GM20431 (cell line): Measurements from ENCODE around the gene KCNK18.
"Not testable (repeated sequence)": the region's sequence is repeated elsewhere in the genome, so short reads cannot be mapped to it uniquely, and the experiment has no call there.

Source experiments
- in situ Hi-C: fragments of 300-500 bp; cut with MseI, MboI; formaldehyde crosslinking; loops from one replicate; pipeline ENCODE4 v1.15.0; 2020; ENCODE audit warnings: low sequenced_read_pairs; ENCODE audit not compliant: unreplicated experiment

KCNK18 gene

DNA sequence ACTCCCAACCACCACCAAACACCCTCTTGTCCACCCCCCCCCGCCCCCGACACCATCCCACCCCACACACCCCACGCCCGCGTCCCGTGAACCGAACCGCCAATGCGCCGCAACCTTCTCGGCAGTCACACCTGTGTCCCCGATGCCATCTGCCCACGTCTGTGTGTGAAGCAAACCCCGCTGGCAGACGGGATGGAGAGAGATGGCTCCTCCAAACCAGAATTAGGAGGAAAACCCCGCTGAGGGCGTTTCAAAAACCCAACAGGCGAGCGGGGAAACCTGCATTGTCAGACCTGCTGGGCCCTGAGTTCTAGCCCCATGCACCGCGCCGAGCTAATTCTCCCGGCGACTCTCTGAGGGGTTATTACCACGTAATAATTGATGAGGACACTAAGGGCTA, 28.6 kb upstream of the KCNK18 start:
- in situ Hi-C loops, result loop anchor here (25.0 kb wide), 1 partner anchor 481 kb away; no protein-coding TSS in a partner anchor

DNA sequence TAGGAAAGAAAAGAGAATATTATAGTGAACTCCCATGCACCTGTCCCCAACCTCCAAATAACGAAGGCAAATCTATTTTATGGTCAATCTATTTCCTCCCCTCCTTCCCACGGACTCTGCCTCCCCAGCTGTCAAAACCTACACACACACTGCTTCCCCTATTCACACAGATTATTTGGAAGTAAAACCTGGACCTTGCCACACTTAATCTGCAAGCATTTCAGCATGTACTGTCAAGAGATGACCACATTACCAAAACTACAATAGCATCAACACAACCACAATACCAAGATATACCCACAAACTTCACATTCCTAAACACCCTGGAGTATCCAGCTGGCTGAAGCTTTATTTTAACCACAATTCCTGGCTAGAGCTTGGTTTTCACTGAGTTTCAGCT, 27.8 kb upstream of the KCNK18 start:
- in situ Hi-C loops, result loop anchor here (25.0 kb wide), 1 partner anchor 482 kb away; no protein-coding TSS in a partner anchor

DNA sequence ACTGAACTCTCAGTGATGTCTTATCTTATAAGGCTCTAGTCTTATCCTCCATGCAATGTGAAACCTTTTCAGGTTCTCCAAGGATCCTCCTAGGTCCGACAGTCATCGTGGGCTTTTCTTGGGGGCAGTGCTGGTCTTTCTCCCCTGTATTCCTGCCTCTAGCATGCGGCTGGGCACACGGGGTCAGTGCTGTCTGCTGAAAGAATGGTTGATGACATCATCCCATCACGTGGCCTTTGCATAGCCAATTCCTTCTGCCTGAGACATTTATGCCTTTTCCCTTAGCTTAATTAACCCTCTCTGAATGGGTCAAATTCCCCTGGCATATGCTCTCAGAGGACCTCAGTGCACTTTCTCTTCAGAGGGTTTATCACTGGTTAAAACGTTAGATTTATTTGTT, 27.0 kb upstream of the KCNK18 start:
- in situ Hi-C loops, result loop anchor here (5.0 to 25.0 kb wide), 2 partner anchors 368 to 483 kb away; no protein-coding TSS in a partner anchor

DNA sequence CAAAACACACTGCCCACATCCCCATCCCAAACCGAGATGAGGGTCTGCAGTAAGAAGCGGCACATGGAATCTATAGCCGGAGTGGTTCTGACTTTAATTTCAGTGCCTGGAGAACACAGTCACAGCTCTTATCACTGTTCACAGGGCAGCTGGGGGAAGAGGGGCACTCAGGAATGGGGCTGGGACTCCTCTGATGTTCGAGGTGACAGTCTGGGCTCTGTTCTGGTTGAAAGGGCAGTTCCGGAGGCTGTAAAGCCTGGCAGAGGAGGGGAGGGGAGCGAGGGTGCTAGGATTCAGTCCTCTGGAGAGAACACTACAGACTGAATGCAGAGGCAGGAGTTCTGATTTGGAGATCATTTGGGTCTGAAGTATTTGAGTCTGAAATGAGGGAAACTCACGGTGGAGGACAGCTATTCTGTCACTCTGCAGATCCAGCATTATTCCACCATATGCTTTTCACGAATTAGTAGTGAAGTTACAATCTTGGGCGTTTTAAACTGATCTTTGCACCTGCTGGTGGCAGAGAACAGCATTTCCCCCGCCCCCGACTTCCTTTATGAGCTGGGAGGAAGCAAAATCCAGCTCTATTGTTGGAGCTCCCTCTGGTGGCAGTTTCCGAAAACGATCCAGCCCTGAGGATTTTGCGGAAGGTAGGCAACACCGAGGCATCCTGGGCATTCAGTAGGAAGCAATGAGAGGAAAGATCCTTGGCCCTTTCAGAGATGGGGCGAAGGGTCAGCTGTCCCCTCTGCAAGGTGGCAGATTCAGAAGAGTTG, 22.7 kb upstream of the KCNK18 start:
- in situ Hi-C loops, result loop anchor here (5.0 to 25.0 kb wide), 2 partner anchors 372 to 487 kb away; no protein-coding TSS in a partner anchor

DNA sequence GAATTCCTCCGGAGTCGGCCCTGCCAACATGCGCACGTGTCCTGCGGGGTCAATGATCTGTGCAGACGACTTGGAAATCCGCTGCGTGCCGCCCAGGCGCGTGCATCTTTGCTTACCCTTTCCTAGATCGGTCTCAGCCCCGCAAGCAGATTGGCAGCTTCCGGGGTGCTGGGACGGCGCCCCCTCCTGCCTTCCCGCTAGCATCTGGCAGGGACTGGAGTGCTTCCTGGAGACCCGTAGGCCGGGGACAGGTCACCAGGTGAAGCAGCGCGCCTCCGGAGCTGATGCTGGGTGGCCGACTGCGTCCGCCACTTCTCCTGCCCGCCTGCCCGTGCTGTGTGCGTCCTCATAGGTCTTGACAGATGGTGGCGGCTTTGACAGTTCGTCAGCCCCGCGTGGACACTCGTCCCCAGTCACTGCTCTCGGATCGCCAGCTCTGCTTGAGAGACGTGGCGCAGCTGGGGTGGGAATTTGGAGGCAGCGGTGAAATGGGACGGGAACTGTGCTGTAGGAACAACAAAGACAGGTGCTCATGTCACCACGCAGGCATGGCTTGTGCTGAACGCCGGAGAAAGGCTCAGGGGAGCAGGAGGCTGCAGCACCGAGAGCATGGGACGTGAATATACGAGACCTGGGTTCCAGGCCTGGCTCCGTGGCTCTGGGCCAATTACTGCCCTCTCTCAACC, 21.9 kb upstream of the KCNK18 start:
- in situ Hi-C loops, result no loop called here

DNA sequence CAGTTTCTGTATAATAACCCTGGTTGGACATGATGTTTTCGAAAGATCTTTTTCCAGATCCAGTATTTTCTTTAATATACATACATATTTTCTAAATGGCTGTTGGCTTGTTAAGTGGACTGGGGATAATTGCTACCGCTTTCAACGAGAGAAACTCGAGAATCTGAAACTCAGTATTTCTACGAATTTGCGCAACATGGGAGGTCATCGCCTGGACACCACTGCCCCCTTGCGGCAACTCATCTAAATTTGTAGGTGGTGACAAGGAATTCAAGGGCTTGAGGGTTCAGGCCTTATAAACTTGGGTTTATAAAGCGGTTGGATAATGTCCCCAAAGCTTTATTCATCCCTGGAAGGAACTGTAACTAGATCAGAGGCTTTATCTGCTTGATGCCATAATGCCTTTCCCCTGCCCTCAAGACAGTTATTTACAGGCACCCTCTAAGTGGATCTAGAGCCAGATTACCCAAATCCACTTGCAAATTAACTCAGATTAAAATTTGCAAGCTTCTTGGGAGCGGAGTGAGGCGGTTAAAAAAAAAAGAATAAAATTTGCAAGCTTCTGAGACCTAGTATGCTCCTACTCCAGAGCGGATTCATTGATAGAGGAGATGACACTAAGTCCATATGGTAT, 21.3 kb upstream of the KCNK18 start:
- in situ Hi-C loops, result no loop called here

DNA sequence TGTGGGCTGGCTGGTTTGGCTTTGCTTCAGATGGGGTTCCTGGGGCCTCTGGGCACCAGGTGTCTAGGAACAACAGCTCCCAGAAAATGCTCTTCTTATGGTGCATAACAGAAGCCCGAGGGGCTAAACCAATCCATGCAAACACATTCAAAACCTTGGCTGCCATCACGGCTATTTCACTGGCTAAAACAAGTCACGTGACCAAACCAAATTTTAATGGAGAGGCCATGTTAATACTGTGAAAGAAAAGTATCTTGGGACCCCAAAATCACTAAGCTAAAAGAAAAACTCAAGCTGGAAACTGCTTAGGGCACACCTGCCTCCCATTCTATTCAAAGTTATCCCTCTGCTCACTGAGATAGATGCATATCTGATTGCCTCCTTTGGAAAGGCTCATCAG, 19.1 kb upstream of the KCNK18 start:
- in situ Hi-C loops, result no loop called here

DNA sequence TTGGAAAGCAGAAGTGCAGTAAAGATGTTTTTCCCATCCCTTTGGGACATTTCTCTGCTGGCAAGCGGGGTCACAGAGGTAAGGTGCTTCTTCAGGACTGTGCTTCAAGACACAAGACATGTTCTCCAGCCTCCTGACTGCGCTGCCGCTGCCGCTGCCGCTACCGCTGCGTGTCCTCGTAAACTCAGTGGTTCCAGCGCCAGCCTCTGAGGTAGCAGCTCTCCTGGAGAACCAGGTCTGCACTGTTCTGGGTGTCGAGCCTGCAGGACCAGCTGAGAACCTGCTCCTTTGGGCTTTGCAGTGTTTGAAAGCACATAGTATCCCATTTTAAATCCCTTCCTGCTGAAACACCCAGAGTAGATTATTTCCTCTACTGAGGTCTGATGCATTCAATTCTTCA, 13.0 kb upstream of the KCNK18 start:
- in situ Hi-C loops, result no loop called here

DNA sequence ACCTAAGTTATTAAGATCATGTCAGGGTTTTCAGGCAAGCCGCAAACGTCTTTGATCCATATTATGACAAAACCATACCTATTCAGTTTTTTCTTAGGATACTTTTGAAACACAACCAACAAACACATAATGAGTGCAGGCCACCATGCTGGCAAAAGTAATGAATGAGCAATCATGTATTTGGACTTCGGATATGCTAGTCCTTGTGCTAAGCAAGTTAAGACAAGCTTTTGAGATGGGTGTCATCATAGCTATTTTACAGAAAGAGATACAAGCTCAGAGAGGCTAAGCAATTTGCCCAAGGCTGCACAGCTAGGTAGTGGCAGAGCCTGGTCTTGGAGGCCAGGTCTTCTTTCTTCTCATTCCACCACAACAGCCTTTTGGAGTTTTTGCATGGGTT, 12.5 kb upstream of the KCNK18 start:
- in situ Hi-C loops, result no loop called here

DNA sequence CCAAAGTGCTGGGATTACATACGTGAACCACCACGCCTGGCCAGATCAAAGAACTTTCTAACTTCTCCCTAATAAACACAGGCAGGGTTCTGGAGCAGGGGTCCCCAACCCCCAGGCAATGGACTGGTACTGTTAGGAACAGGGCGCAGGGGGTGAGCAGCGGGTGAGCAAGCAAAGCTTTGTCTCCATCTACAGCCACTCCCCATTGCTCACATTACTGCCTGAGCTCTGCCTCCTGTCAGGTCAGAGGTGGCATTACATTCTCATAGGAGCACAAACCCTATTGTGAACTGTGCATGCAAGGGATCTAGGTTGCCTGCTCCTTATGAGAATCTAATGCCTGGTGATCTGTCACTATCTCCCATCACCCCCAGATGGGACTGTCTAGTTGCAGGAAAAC, 11.5 kb upstream of the KCNK18 start:
- in situ Hi-C loops, result not testable (repeated sequence)

DNA sequence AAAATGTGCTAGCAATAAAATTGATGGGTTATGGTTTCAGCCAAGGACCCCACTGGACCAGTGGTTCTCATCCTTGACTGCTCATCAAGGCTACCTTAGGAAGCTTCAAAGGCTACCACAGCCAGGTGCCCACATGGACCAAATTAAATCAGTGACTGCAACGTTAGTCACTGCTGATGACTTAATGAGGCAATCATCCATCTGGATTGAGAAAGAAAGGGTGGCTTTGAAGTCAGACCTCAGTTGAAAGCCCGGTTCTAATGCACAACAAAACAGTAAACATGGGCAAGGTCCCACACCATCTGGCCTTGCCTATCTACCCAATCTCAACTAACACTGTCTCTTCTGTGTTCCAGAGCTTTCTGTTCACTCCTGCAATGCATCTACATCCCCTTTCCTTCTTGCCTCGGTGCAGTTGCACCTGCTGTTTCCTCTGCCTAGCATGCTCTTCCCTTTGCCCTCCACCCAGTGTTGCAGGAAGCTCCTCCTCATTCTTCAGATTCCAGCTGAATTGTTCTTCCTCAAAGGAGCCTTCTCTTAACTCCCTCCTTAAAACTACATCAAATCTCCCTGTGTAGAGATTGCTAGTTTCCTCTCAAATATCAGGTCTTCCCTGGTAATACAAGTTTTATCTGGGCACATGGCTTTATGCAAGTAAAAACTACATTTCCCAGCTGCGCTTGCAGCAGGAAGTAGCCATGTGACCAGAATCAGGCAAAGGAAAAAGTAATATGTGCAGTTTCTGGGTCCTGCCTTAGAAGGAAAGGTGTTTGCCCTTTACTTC, 10.3 kb upstream of the KCNK18 start:
- in situ Hi-C loops, result no loop called here

DNA sequence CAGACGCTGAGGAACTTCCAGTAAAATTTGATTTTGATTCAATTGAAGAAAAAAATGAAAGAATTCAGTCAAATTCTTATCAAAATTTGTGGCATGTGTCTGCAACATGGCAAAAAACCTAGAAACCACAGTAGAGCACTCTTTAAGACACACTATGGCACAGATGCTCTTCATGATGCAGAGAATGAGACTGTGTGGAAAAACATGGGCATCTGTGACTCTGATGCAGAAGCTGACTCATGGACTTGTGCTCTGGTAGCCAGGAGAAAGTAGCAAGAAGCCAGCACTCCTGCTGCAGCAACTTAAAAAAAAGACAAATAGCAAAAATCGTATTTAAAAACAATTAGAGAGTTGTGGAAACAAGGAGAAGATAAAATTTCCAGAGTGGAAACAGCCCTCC, 8.9 kb upstream of the KCNK18 start:
- in situ Hi-C loops, result no loop called here

DNA sequence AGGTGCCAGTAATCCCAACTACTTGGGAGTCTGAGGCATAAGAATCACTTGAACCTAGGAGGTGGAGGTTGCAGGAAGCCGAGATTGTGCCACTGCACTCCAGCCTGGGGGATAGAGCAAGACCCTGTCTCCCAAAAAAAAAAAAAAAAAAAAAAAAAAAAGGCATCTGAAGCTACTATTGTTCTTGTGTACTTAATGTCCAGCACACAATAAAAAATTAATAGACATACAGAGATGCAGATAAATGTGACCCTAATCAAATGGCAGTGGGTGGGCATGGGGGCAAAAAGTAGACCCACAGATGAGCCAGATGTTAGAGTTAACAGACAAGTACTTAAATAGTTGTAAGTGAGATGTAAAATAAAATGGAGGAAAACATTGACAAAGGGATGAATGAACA, 7.7 kb upstream of the KCNK18 start:
- in situ Hi-C loops, result no loop called here

DNA sequence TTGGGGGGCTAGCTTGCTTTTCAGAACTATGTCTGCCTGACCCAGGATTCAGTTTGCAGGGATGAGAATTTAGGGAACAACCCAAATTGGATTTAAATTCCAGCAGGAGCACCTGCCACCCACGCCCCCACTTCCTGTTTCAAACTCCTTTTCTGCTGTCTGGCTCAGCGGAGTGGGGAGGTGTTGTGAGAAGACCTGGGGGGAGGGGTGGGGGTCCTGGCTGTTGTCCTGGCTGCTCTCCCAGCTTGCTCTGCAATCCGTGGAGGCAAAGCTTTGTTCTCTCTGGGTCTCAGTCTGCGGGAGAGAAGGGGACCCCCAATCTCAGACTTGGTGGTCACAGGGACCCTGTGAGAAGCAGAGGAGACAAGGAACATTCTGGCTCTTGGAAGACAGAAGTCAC, 799 bp downstream of the KCNK18 start:
- in situ Hi-C loops, result no loop called here

DNA sequence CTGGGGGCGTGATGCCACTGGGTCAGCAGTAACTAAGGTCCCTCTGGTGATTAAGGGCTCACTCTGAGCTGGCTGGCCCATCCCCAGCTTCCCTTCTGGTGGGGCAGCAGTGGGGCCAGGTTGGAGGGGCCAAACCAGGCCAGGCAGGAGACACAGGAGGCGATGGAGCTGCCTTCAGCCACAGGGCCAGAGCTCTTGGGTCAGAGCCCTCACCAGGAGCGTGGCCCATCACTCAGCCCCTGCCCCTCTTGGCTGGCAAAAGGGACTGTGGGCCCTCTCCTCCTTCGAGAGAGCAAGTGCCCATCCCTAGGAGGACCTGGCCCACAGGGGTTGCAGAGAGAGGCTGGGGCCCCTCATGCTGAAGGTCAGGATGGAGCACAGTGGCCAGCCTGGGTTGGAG, 4.5 kb downstream of the KCNK18 start:
- in situ Hi-C loops, result loop anchor here (25.0 kb wide), 2 partner anchors 260 to 1035 kb away; no protein-coding TSS in a partner anchor

DNA sequence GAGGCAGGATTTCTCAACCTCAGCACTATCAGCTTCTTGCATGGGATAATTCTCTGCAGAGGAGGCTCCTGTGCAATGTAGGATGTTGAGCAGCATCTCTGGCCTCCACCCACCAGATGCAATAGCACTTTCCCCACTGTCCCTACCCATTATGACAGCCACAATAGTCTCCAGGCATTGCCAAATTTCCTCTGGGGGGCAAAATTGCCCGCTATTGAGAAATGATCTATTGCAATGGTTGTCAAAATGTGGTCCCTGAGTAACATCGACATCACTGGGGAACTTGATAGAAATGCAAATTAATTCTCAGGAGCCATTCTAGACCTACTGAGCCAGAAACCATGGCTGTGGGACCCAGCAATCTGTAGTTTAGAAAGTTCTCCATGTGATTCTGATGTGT, 7.0 kb downstream of the KCNK18 start:
- in situ Hi-C loops, result loop anchor here (25.0 kb wide), 2 partner anchors 258 to 1033 kb away; no protein-coding TSS in a partner anchor

DNA sequence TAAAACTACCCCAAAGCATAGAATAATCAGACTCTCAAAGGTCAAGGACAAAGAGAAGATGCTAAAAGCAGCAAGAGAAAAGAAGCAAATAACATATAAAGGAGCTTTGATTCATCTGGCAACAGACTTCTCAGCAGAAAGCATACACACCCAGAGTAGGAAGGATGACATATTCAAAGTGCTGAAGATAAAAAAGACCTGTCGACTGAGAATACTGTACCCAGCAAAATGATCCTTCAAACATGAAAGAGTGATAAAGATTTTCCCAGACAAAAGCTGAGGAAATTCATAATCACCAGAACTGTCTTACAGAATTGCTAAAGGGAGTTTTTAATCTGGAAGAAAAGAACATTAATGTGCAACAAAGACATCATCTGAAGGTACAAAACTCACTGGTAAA, 14.9 kb downstream of the KCNK18 start:
- in situ Hi-C loops, result loop anchor here (25.0 kb wide), 2 partner anchors 250 to 1025 kb away; no protein-coding TSS in a partner anchor

DNA sequence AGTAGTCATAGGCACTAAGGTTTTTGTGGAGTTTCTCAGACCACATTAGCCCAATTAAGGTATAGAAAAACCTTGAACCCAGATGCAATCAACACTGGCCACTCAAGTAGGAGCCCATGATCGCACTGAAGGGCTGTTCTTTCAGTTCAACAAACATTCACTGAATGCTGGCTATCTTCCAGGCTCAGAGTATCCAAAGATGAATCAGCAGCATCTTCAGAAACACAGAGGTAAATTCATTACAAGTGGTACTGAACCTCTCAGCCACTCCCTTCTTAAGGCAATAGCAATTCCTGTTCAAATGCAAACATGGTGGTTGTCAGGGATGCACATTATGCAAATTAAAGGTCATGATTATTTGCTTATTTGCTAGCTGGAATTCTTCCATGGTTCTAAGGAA, 17.1 kb downstream of the KCNK18 start:
- in situ Hi-C loops, result loop anchor here (25.0 kb wide), 2 partner anchors 248 to 1023 kb away; no protein-coding TSS in a partner anchor

DNA sequence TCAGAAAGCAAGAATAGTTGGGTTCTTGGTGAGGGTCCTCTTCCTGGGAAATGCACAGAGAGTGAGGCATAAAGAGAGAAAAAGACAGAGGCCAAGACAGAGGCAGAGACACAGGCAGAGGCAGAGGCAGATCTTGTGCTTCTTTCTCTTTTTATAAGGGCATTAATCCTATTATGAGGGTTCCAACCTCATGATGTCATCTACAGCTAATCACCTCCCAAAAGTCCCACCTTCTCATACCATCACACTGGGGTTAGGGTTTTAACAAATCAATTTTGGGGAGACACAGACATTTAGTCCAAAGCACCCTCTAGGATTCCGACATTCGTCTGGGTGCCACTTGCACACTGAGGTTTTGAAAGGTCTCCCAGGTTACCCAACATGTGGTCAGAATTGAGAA, 17.8 kb downstream of the KCNK18 start:
- in situ Hi-C loops, result loop anchor here (25.0 kb wide), 2 partner anchors 247 to 1022 kb away; no protein-coding TSS in a partner anchor

DNA sequence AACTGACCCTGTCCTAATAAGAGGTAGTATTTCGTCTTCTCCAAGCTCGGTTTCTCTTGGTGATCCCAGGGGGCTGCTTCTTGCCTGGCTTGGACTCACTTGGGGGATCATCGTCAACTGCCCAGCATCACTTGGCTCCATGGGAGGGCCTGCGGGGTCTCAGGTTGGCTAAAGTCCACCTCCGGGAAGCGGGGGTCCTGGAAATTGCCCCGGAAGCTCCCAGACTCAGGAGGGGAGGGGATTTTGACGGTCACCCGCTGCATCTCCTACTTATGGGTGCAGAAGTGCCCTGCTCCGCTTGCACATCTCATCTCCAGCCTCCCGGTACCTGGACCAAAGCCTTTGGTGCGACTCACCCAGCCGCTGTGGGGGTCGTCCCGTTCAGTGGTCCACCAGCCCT, 18.7 kb downstream of the KCNK18 start:
- in situ Hi-C loops, result loop anchor here (25.0 kb wide), 2 partner anchors 246 to 1021 kb away; no protein-coding TSS in a partner anchor
